HG02571 (cell line): ENCODE data around the gene TNS3.
"Not testable (repeated sequence)": the region's sequence is repeated elsewhere in the genome, so short reads cannot be mapped to it uniquely, and the experiment has no call there.

Experiments used
- ATAC-seq: cut with Tn5 transposase; IDR thresholded peaks from one replicate; pipeline ENCODE4 v1.9.1; 2021; ENCODE audit warnings: mild to moderate bottlenecking, moderate library complexity; ENCODE audit not compliant: unreplicated experiment

The TNS3 gene

GRCh38 chr7:47454974-47455871, 126.7 kb downstream of the TNS3 start:
- ATAC-seq: no peak

DNA sequence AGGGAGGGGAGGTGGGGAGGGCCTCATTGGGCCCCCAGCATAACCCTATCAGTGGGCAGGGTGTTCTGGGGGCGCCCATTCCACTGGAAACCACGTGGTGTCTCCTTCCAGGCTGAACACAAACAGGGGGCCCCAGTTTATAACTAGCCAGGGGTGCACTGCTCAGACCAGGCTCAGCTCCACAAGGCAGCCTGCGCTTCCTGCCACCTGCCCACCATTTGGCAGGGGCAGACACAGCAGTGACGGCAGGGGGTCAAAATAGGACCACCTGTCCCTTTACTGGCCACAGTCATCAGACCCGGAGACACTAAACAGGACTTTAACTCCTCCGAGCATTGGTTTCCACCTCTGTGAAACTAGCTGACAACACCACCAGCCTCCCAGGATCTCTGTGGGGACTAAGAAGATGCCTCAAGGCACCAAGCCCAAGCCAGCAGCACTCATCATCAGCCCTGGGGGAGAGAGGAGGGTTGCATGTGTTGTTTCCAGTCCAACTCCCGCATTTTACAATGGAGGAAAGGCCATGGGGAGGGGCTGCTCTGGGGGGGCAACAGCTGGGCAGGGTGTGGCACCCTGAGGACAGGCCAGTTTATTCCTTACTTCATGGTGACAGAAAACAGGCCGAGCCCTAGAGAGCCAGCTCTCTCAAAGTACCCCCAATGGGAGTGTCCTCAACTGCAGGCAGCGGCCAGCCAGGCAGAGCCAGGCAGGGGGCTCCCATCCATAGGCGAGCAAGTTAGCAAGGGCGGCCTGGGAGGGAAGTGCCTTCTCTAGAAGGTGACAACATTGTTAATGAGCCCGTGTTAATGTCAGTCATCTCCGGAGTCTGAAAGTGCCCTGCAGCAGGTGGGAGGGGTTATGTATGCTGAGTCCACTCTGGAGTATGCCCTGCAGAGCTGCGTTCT, 127.6 kb downstream of the TNS3 start:
- ATAC-seq: no peak

GRCh38 chr7:47453093-47454061, 128.5 kb downstream of the TNS3 start:
- ATAC-seq: no peak

GRCh38 chr7:47452715-47453092, 129.2 kb downstream of the TNS3 start:
- ATAC-seq: no peak

- ATAC-seq: no peak
Observed at GRCh38 chr7:47452295-47452694, 129.6 kb downstream of the TNS3 start.

- no peak for ATAC-seq
Observed at GRCh38 chr7:47451851-47452205, 130.1 kb downstream of the TNS3 start.

DNA sequence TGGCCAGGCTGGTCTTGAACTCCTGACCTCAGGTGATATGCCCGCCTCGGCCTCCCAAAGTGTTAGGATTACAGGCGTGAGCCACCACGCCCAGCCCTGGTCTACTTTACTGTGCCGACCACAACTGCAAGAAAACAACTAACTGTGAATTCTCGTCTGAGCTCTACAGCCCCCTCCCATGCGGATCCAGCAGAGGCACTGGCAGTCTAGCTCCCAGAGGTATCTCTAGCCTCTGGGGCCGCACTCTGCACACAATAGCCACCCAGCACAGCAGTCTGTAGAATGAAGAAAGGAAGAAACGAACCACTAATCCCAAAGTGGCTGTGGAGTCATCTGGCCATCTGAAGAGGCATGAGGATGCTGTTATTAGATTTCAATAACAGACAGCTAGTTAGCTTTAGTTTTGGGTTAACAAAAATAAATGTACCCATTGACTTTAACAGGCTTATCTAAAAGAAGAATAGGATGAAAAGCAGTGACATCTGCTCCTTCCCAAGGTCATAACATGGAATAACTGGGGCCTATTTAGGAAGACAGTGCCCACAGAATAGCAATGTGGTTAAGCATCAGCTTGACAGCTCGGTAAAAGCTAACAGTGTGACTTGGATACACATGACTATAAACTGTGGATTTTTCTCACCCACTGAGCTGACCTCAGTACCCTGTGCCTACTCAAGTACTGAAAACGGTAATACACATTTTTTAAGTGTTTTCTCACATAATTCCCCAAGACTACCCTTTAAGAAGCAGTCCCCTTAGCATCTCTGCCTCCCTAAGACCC, 131.9 kb downstream of the TNS3 start:
- ATAC-seq: no peak

- no peak for ATAC-seq
Observed at GRCh38 chr7:47448971-47449370, 132.9 kb downstream of the TNS3 start.

DNA sequence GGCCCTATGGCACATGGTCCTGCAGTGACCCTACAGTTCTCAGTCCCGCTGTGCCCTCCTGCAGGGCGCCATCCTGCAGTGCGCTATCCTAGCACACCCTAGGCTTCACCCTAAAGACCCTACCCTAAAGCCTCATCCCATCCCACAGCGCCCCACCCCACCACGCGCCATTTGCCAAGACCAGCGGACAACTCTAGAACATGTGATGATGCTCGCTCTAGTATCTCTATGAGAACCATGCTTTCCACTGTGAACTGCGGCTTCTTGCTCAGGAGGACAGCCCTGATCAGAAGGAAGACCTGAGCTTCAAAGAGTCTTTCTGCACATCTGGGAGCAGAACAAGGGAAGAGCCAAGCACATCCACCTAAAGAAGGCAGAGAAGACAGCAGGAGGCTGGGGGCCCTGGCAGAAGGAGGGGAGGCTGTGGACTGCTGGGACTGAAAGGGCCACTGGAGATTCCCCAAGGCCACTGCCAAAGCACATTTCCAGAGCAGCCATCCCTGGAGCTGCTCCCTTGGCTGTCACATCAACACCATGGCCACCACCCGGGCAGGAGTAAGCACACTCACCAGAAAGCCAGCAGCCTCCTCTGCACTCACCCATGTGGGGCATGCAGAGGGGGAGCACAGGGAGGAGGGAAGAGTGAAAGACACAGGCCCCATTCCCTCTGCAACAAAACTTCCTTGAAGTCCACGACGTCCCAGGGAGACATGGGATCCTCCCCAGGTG, 134.1 kb downstream of the TNS3 start:
- ATAC-seq: no peak

- ATAC-seq: no peak
Observed at GRCh38 chr7:47446871-47447466, 134.9 kb downstream of the TNS3 start.

DNA sequence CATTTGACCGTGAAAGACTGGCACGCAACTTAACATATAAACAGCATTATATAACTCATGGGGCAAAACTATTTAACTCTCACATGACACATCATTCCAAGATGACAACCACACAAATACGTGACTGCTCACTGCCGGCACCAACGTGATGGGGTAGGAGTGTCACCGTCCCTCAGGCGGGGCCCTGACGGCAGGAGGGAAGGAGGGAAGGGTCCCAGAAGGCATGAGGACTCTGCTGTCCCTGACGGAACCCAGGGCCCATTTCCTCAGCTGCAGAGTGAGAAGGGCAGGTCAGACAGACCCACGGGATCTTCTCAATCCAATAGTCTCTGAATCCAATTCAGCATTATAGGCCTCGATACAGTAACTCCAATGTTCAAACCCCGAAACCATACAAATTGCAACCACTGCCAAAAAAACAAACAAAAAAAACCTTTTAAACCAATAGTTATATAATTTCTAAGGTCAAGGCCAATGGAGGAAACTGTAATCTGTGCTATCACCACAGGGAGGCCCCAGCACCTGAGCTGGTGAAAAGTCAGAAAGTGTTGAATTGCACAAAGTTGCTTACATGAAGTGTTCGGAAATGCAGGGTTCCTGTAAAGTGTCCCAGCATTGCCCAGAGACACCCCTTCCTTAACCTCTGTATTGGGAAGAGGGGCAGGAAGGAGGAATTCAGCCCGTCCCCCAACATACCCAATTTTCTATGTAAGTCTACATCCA, 137.4 kb downstream of the TNS3 start:
- no peak for ATAC-seq

DNA sequence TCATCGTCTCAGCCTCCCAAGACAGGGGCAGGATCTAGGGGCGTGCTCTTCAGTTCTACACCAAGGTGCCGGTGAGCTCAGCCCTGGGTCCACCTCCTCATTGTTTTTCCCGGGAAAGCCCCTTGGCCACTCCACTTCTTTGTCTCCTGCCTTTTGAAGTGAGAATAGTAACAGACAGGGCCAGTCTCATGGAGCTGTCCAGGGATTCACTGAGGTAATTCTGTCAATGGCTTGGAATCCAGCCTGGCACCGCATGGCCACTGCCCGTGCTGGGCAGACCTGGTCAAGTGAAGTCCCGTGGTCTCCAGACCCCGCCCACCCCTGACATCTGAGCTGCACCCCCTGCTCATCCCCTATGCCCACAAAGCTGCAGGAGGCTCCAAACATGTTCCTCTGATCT, 138.9 kb downstream of the TNS3 start:
- no peak for ATAC-seq

DNA sequence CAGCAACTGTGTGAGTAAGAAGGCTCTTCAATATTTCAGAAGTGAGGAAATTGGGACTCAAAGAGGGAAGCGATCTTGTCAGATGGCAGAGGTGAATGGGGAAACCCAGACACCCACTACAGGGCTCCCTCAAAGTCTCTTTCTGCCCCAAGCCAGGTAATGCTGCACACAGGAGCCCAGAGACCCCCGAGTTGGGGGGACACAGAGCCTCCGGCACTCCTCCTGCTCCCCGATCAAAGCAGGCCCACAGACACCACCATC, 139.4 kb downstream of the TNS3 start:
- no peak for ATAC-seq

DNA sequence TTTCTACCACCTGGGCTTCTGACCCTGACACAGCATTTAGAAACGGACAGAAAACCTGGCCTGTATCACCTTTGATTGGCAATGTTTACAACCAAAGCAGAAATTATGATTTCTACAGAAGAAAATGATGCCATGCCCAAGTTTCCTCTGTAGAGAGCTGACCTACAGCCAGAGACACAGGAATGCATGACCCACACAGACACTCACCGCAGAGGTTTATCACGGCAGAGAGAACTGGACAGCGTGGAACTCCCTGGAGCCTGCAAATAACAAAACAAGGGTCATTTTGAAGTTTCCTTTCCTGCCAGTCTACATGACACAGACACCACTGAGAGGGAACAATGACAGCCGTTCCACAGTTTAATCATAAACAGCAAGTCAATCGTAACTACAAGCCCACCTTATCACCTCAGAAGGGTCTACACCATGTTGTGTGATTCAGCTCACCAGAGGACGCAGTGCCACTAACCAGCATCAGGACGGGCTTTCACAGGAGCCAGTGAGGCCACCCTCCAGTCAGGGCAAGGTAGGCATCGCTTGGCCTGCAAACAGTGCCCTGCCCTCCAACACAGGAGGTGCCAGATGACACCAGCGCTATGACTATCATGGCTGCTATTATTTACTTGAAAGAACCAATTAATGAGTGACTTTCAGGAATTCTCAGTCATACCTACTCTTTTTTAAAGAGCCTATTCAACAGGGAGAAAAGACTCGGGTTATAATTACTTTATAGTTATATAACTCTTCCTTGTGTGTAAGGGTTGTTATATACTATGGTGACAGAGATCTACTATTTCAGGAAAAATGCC, 139.9 kb downstream of the TNS3 start:
- no peak for ATAC-seq

DNA sequence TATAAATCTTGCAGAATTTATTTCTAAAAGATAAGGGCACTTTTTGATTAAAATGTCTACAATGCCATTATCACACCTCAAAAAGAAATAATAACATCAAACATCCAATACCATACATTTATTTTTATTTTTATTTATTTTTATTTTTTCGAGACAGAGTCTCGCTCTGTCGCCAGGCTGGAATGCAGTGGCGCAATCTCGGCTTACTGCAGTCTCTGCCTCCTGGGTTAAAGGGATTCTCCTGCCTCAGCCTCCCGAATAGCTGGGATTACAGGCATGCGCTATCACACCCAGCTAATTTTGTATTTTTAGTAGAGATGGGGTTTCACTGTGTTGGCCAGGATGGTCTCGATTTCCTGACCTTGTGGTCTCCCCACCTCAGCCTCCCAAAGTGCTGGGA, 140.9 kb downstream of the TNS3 start:
- ATAC-seq: not testable (repeated sequence)

GRCh38 chr7:47440320-47440719, 141.6 kb downstream of the TNS3 start:
- ATAC-seq: no peak

- ATAC-seq: no peak
Observed at GRCh38 chr7:47439181-47439667, 142.7 kb downstream of the TNS3 start.
